HepG2 (cell line): ENCODE results near the gene MAP2K7. TPM values are rescaled to one million over a fixed set of nuclear protein-coding genes. Genes with fewer than 3 reads are reported as not detected.

ENCODE experiments used
- ATAC-seq: fragments of 200-7000 bp; cut with Tn5 transposase; 3 replicates; pipeline ENCODE4 v1.9.1; 2020; ENCODE audit warnings: mild to moderate bottlenecking, moderate library complexity
- BruUV-seq: library from RNA; stranded (reverse); fragments of 400-500 nt; replicated peaks from 2 replicates; lab custom pipeline; 2021; lab: Mats Ljungman, UMichigan
- CTCF ChIA-PET: fragments of 300-600 bp; formaldehyde crosslinking; extraction: SDS; loops from one replicate; lab custom pipeline; 2021; ENCODE audit warnings: low total read pairs, inconsistent platforms, low intra/inter-chr PET ratio; lab: Yijun Ruan, JAX
- POLR2A ChIA-PET: fragments of 350-600 bp; sonication (Branson Sonifier 250); formaldehyde crosslinking; loops from one replicate; lab custom pipeline; 2020; ENCODE audit warnings: antibody characterized with exemption, inconsistent platforms; lab: Yijun Ruan, JAX
- DNase-seq: peaks from one replicate; pipeline ENCODE4 v3.0.0-alpha.2; 2015; ENCODE audit warnings: low spot score
- FAIRE-seq: peaks from 3 replicates; lab custom pipeline; 2011; peaks lifted over from hg19 to GRCh38; lab: Jason Lieb, UNC
- H2AFZ ChIP-seq: one replicate; pipeline ENCODE4 v1.6.1; 2011; ENCODE audit warnings: low read length, inconsistent platforms
- H3K27ac ChIP-seq: fragments of 300-600 bp; 3 replicates; pipeline ENCODE4 v1.8.0; 2011; ENCODE audit warnings: mixed run types, mild to moderate bottlenecking, mixed read lengths, low read length, inconsistent platforms; ENCODE audit not compliant: insufficient read depth; ENCODE audit errors: extremely low read length
- H3K27me3 ChIP-seq, 2 experiments: fragments of 200-600 bp in 1 of 2; 2 replicates in 1 of 2; 3 replicates in 1 of 2; pipeline versions ENCODE4 v1.6.0 to v1.8.0; 2011; ENCODE audit warnings: low read length in 2 of 2, mild to moderate bottlenecking in 2 of 2, moderate library complexity in 2 of 2, inconsistent platforms in 1 of 2; ENCODE audit not compliant: insufficient read depth in 2 of 2, control insufficient read depth in 1 of 2
- H3K36me3 ChIP-seq, 2 experiments: fragments of 200-600 bp in 1 of 2; replicated peaks in 1 of 2; 2 replicates in 1 of 2; 3 replicates in 1 of 2; pipeline versions ENCODE4 v1.5.1 to v1.8.0; 2011; ENCODE audit warnings: low read length in 2 of 2, inconsistent platforms in 1 of 2; ENCODE audit not compliant: insufficient read depth in 2 of 2, control insufficient read depth in 1 of 2
- H3K4me1 ChIP-seq: 2 replicates; pipeline ENCODE4 v1.5.1; 2012; ENCODE audit warnings: low read length, inconsistent platforms; ENCODE audit not compliant: insufficient read depth
- H3K4me2 ChIP-seq: 2 replicates; pipeline ENCODE4 v1.6.0; 2011; ENCODE audit warnings: low read depth, low read length, inconsistent platforms
- H3K4me3 ChIP-seq, 3 experiments: fragments of 200-600 bp in 1 of 3; sonication (generic), shearing (Covaris generic) in 1 of 3; replicated peaks in 1 of 3; 2 replicates each; pipeline ENCODE4 v1.5.1; 2011 to 2016; ENCODE audit warnings: low read length in 3 of 3, inconsistent platforms in 2 of 3, low read depth in 2 of 3, mild to moderate bottlenecking in 2 of 3, control low read depth in 1 of 3, mixed read lengths in 1 of 3; ENCODE audit not compliant: insufficient read depth in 1 of 3
- H3K79me2 ChIP-seq: one replicate; pipeline ENCODE4 v1.6.1; 2011; ENCODE audit warnings: low read length, inconsistent platforms; ENCODE audit not compliant: insufficient read depth
- H3K9ac ChIP-seq: 2 replicates; pipeline ENCODE4 v1.6.0; 2011; ENCODE audit warnings: mild to moderate bottlenecking, low read depth, low read length, inconsistent platforms; ENCODE audit not compliant: insufficient read depth
- H3K9me3 ChIP-seq: 2 replicates; pipeline ENCODE4 v1.5.1; 2012; ENCODE audit warnings: mild to moderate bottlenecking, low read length
- H4K20me1 ChIP-seq: 2 replicates; pipeline ENCODE4 v1.6.0; 2011; ENCODE audit warnings: inconsistent platforms, mild to moderate bottlenecking, low read length, moderate library complexity; ENCODE audit not compliant: insufficient read depth
- PHF8 ChIP-seq: sonication (generic); formaldehyde crosslinking; IDR thresholded peaks from 2 replicates; pipeline ENCODE4 v1.5.0; 2020; ENCODE audit warnings: missing genetic modification reagents
- WGBS: methylation state at CpG from one replicate; pipeline ENCODE4 v1.1.6; 2017; ENCODE audit warnings: low lambda C conversion rate; 5-methylcytosine and 5-hydroxymethylcytosine counted together
- in situ Hi-C: cut with HindIII; loops from 2 replicates; pipeline ENCODE4 v1.10.0; 2017; ENCODE audit warnings: low pct_unique_long_range_greater_than_20kb; ENCODE audit not compliant: extremely low pct_ligation_motif_present
- intact Hi-C: fragments of 100-400 bp; cut with micrococcal nuclease; formaldehyde crosslinking; loops from one replicate; pipeline ENCODE4 v1.10.0; 2022; ENCODE audit not compliant: unreplicated experiment
- polyA plus RNA-seq, 8 experiments: library from polyadenylated mRNA; depleted of rRNA in 3 of 8; stranded (reverse) in 7 of 8; unstranded in 1 of 8; fragments of >200 nt; fragmentation: Illumina TruSeq in 4 of 8; extraction: Trizol in 4 of 8; gene quantifications; 2 replicates each; pipeline versions ENCODE4 v1.2.1 to v1.2.3, GENCODE V29; 2011 to 2016; ENCODE audit warnings: low read depth in 4 of 8, missing spikeins in 1 of 8, mixed read lengths in 1 of 8; ENCODE audit not compliant: insufficient read depth in 1 of 8
- total RNA-seq, 5 experiments: library from RNA; depleted of rRNA; stranded (reverse); fragments of >200 nt; fragmentation: Illumina TruSeq; extraction: Trizol; gene quantifications; 2 replicates each; pipeline ENCODE4 v1.2.3, GENCODE V29; 2016; ENCODE audit warnings: low read depth in 1 of 5
- TF ChIP-seq, protein P1 (sequence below): sonication (generic); formaldehyde crosslinking; IDR thresholded peaks from 2 replicates; pipeline ENCODE4 v1.4.0; 2020; ENCODE audit warnings: missing genetic modification reagents
- TF ChIP-seq, protein P2 (sequence below): sonication (generic); formaldehyde crosslinking; IDR thresholded peaks from 2 replicates; pipeline ENCODE4 v1.4.0; 2020; ENCODE audit warnings: mild to moderate bottlenecking, missing genetic modification reagents
- TF ChIP-seq, protein P3 (sequence below): sonication (generic); formaldehyde crosslinking; IDR thresholded peaks from 2 replicates; pipeline ENCODE4 v1.5.1; 2020; ENCODE audit warnings: missing genetic modification reagents, mild to moderate bottlenecking, borderline replicate concordance
- TF ChIP-seq, protein P4 (sequence below): sonication (generic); formaldehyde crosslinking; IDR thresholded peaks from 2 replicates; pipeline ENCODE4 v1.4.0; 2020; ENCODE audit warnings: missing genetic modification reagents

Gene MAP2K7
- total and polyA plus RNA-seq, 2 of the 13 experiments (the other 11 are each of a cell fraction or from before 2014, with no cell fraction given): 9.0 to 10.8 TPM

DNA sequence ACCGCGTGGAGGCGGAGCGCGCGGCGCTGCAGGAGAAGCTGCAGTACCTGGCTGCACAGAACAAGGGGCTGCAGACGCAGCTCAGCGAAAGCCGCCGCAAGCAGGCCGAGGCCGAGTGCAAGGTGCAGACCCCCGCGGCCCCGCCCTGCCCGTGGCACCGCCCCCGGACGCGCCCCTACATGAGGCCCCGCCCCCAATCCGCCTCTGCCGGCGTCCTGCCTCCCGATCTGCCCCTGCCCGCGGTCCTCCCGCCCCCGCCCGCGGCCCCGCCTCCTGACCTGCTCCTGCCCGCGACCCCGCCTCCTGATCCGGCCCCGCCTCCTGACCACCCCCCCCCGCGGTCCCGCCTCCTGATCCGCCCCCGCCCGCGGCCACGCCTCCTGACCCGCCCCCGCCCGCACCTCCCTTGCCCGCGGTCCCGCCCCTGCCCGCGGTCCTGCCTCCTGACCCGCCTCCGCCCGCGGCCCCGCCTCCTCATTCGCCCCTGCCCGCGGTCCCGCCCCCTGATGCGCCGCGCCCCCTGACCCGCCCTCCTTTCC, 41.2 kb upstream of the MAP2K7 start:
- Histone ChIP-seq H3K4me2 (no peak overlapping the region), H3K4me1 (peaks cover 34% of the 10 kb centered on the region), H3K36me3 (no peaks in the 10 kb centered on the region), H3K27me3 (no peaks in the 10 kb centered on the region; a peak in 1 of 5 replicates), H3K27ac (no peak overlapping the region), H3K9me3 (no peaks in the 10 kb centered on the region), H3K9ac (no peak overlapping the region), H3K79me2 (no peaks in the 10 kb centered on the region)
- in situ Hi-C loops (no loop called here), intact Hi-C loops (no loop called here)
- DNase-seq (no peak), FAIRE-seq (no peak), ATAC-seq (no peak)
- BruUV-seq: no TSS peak
- POLR2A ChIA-PET: interaction anchor here (1.3 to 1.4 kb wide), 2 partner anchors 9 to 57 kb away, joined by 3 to 5 read pairs; no protein-coding TSS in a partner anchor
- CTCF ChIA-PET: no interaction called here
- WGBS: 87% methylated on average over 61 of the region's 67 CpGs
- TF ChIP-seq, protein P1, sequence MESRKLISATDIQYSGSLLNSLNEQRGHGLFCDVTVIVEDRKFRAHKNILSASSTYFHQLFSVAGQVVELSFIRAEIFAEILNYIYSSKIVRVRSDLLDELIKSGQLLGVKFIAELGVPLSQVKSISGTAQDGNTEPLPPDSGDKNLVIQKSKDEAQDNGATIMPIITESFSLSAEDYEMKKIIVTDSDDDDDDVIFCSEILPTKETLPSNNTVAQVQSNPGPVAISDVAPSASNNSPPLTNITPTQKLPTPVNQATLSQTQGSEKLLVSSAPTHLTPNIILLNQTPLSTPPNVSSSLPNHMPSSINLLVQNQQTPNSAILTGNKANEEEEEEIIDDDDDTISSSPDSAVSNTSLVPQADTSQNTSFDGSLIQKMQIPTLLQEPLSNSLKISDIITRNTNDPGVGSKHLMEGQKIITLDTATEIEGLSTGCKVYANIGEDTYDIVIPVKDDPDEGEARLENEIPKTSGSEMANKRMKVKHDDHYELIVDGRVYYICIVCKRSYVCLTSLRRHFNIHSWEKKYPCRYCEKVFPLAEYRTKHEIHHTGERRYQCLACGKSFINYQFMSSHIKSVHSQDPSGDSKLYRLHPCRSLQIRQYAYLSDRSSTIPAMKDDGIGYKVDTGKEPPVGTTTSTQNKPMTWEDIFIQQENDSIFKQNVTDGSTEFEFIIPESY: peak; percentile 43; the same call in 1 of the 2 replicates
- TF ChIP-seq, protein P2, sequence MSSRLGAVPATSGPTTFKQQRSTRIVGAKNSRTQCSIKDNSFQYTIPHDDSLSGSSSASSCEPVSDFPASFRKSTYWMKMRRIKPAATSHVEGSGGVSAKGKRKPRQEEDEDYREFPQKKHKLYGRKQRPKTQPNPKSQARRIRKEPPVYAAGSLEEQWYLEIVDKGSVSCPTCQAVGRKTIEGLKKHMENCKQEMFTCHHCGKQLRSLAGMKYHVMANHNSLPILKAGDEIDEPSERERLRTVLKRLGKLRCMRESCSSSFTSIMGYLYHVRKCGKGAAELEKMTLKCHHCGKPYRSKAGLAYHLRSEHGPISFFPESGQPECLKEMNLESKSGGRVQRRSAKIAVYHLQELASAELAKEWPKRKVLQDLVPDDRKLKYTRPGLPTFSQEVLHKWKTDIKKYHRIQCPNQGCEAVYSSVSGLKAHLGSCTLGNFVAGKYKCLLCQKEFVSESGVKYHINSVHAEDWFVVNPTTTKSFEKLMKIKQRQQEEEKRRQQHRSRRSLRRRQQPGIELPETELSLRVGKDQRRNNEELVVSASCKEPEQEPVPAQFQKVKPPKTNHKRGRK: no peak
- TF ChIP-seq, protein P3, sequence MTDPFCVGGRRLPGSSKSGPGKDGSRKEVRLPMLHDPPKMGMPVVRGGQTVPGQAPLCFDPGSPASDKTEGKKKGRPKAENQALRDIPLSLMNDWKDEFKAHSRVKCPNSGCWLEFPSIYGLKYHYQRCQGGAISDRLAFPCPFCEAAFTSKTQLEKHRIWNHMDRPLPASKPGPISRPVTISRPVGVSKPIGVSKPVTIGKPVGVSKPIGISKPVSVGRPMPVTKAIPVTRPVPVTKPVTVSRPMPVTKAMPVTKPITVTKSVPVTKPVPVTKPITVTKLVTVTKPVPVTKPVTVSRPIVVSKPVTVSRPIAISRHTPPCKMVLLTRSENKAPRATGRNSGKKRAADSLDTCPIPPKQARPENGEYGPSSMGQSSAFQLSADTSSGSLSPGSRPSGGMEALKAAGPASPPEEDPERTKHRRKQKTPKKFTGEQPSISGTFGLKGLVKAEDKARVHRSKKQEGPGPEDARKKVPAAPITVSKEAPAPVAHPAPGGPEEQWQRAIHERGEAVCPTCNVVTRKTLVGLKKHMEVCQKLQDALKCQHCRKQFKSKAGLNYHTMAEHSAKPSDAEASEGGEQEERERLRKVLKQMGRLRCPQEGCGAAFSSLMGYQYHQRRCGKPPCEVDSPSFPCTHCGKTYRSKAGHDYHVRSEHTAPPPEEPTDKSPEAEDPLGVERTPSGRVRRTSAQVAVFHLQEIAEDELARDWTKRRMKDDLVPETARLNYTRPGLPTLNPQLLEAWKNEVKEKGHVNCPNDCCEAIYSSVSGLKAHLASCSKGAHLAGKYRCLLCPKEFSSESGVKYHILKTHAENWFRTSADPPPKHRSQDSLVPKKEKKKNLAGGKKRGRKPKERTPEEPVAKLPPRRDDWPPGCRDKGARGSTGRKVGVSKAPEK: no peak
- TF ChIP-seq, protein P4, sequence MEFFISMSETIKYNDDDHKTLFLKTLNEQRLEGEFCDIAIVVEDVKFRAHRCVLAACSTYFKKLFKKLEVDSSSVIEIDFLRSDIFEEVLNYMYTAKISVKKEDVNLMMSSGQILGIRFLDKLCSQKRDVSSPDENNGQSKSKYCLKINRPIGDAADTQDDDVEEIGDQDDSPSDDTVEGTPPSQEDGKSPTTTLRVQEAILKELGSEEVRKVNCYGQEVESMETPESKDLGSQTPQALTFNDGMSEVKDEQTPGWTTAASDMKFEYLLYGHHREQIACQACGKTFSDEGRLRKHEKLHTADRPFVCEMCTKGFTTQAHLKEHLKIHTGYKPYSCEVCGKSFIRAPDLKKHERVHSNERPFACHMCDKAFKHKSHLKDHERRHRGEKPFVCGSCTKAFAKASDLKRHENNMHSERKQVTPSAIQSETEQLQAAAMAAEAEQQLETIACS: no peak
- no peak for TF ChIP-seq PHF8 (CRISPR knock-in tag)
- TF ChIP-seq, all 625 proteins: peak for 1
- H4K20me1 ChIP-seq: no peaks in the 10 kb centered on the region
- no peak overlapping the region for H2AFZ ChIP-seq
- H3K4me3 ChIP-seq: no peak overlapping the region
